HFFc6 (cell line): ENCODE measurements around the gene EMCN. TPM values are rescaled to one million over a fixed set of nuclear protein-coding genes. Genes with fewer than 3 reads are reported as not detected.
"Not testable (repeated sequence)": the region's sequence is repeated elsewhere in the genome, so short reads cannot be mapped to it uniquely, and the experiment has no call there.

Source experiments
- DNase-seq: peaks from one replicate; pipeline ENCODE4 v3.0.0-alpha.2; 2018
- H3K27ac Mint-ChIP-seq: 2 replicates; pipeline ENCODE4 v1.8.0; 2020; ENCODE audit warnings: mild to moderate bottlenecking, mixed read lengths
- H3K27me3 Mint-ChIP-seq: 2 replicates; pipeline ENCODE4 v1.8.0; 2021; ENCODE audit warnings: mild to moderate bottlenecking, moderate library complexity, mixed read lengths; ENCODE audit not compliant: insufficient read depth
- H3K36me3 Mint-ChIP-seq: 2 replicates; pipeline ENCODE4 v1.8.0; 2021; ENCODE audit warnings: low read depth, mixed read lengths
- H3K4me1 Mint-ChIP-seq: 2 replicates; pipeline ENCODE4 v1.8.0; 2020; ENCODE audit warnings: low read depth, mixed read lengths
- H3K4me3 Mint-ChIP-seq: 2 replicates; pipeline ENCODE4 v1.8.0; 2020; ENCODE audit warnings: mild to moderate bottlenecking, moderate library complexity, mixed read lengths
- H3K9me3 Mint-ChIP-seq: 2 replicates; pipeline ENCODE4 v1.8.0; 2020; ENCODE audit warnings: mild to moderate bottlenecking, mixed read lengths
- CTCF ChIP-seq: fragments of 200-600 bp; sonication (generic); IDR thresholded peaks from 2 replicates; pipeline ENCODE4 v1.5.0; 2021; ENCODE audit warnings: antibody characterized with exemption, mild to moderate bottlenecking
- total RNA-seq, 6 experiments: library from RNA; stranded (reverse); fragmentation: NEBNext Ultra II Directional; extraction: Animal tissue kit (Norgen Biotek cat#: 25700); gene quantifications; 2 replicates in 1 of 6; 3 replicates in 5 of 6; pipeline ENCODE4 v1.2.3, GENCODE V29; 2021

EMCN gene
- total RNA-seq, 6 experiments from 2014 or later: 0.07 to 0.66 (median 0.47) TPM

- Mint-ChIP-seq H3K27me3 (peaks cover 7% of the 10 kb centered on the region), H3K9me3 (no peaks in the 10 kb centered on the region), H3K27ac (no peak overlapping the region), H3K4me1 (no peaks in the 10 kb centered on the region), H3K4me3 (no peak overlapping the region), H3K36me3 (no peaks in the 10 kb centered on the region)
- DNase-seq: no peak
- TF ChIP-seq CTCF: no peak
Observed at GRCh38 chr4:100391086-100391485, 126.7 kb downstream of the EMCN start.

GRCh38 chr4:100386270-100386669 lies 131.6 kb downstream of the EMCN start:
- no peak for TF ChIP-seq CTCF
- H3K4me3 Mint-ChIP-seq: no peak overlapping the region
- DNase-seq: no peak
- peaks cover 5% of the 10 kb centered on the region; the same call in 1 of the 2 replicates for H3K27me3 Mint-ChIP-seq
- peaks cover 4% of the 10 kb centered on the region; the same call in 1 of the 2 replicates for H3K9me3 Mint-ChIP-seq
- H3K27ac Mint-ChIP-seq: no peak overlapping the region
- H3K36me3 Mint-ChIP-seq: no peaks in the 10 kb centered on the region
- no peaks in the 10 kb centered on the region for H3K4me1 Mint-ChIP-seq

- DNase-seq, H3K27me3 Mint-ChIP-seq, H3K9me3 Mint-ChIP-seq, H3K27ac Mint-ChIP-seq, H3K4me3 Mint-ChIP-seq, H3K36me3 Mint-ChIP-seq: not testable (repeated sequence)
- peaks cover 15% of the 10 kb centered on the region for H3K4me1 Mint-ChIP-seq
Observed at GRCh38 chr4:100380401-100380800, 137.4 kb downstream of the EMCN start.

GRCh38 chr4:100379583-100380105 lies 138.2 kb downstream of the EMCN start:
- no peak for TF ChIP-seq CTCF
- Mint-ChIP-seq H3K36me3 (no peaks in the 10 kb centered on the region), H3K4me3 (no peak overlapping the region), H3K27me3 (no peaks in the 10 kb centered on the region; the same call in 1 of the 2 replicates), H3K27ac (no peak overlapping the region), H3K9me3 (peaks cover 4% of the 10 kb centered on the region; the same call in 1 of the 2 replicates), H3K4me1 (peaks cover 15% of the 10 kb centered on the region)
- no peak for DNase-seq

- Mint-ChIP-seq H3K36me3 (no peaks in the 10 kb centered on the region), H3K4me1 (peaks cover 2% of the 10 kb centered on the region; the same call in 1 of the 2 replicates), H3K27me3 (no peaks in the 10 kb centered on the region), H3K9me3 (no peaks in the 10 kb centered on the region), H3K27ac (no peak overlapping the region), H3K4me3 (no peak overlapping the region)
- no peak for DNase-seq
- TF ChIP-seq CTCF: peak; percentile 78
Observed at GRCh38 chr4:100372432-100372831, 145.4 kb downstream of the EMCN start.

GRCh38 chr4:100369871-100370270 lies 148.0 kb downstream of the EMCN start:
- Mint-ChIP-seq H3K36me3 (no peaks in the 10 kb centered on the region), H3K27ac (no peak overlapping the region), H3K27me3 (no peaks in the 10 kb centered on the region), H3K4me3 (no peak overlapping the region), H3K9me3 (no peaks in the 10 kb centered on the region), H3K4me1 (peaks cover 6% of the 10 kb centered on the region; the same call in 1 of the 2 replicates)
- TF ChIP-seq CTCF: no peak
- DNase-seq: no peak
